ENCODE measurements around the gene ABHD18. TPM values are rescaled to one million over a fixed set of nuclear protein-coding genes. Genes with fewer than 3 reads are reported as not detected.
"Not testable (repeated sequence)": the region's sequence is repeated elsewhere in the genome, so short reads cannot be mapped to it uniquely, and the experiment has no call there.

Gene ABHD18
- total RNA-seq, 1 donor from 2014 or later: 14.9 TPM

DNA sequence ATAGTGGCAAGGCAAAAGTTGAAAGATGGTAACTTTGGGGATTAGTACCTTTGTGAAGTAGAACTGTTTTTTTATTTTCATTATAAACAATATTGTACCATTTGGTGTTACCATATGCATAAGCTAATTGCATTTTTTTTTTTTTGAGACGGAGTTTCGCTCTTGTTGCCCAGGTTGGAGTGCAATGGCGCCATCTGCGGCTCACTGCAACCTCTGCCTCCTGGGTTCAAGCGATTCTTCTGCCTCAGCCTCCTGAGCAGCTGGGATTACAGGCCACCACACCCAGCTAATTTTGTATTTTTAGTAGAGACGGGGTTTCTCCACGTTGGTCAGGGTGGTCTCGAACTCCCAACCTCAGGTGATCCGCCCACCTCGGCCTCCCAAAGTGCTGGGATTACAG is 86.0 kb downstream of the ABHD18 start:
- not testable (repeated sequence) for H3K27ac Mint-ChIP-seq (ENCODE audit: unreplicated experiment); H3K9me3 Mint-ChIP-seq (ENCODE audit: unreplicated experiment); H3K4me3 Mint-ChIP-seq (ENCODE audit: unreplicated experiment); H3K27me3 Mint-ChIP-seq (ENCODE audit: unreplicated experiment); H3K36me3 Mint-ChIP-seq (ENCODE audit: unreplicated experiment); H3K4me1 Mint-ChIP-seq (ENCODE audit: unreplicated experiment); DNase-seq (ENCODE audit: extremely low spot score, unreplicated experiment)
- peak; percentile 26 for TF ChIP-seq CTCF (IDR thresholded peaks at IDR 0.05)

DNA sequence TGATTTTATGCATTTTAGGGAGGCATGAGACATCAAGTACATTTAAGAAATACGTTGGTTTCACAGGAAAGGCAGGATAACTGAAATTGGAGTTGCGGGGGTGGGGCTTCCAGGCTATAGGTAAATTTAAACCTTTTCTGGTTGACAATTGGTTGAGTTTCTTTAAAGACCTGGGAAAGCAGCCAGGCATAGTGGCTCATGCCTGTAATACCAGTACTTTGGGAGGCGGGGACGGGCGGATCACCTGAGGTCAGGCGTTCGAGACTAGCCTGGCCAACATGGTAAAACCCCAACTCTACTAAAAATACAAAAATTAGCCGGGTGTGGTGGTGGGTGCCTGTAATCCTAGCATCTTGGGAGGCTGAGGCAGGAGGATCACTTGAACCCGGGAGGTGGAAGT is 89.7 kb downstream of the ABHD18 start:
- not testable (repeated sequence) for H3K27me3 Mint-ChIP-seq (ENCODE audit: unreplicated experiment); H3K27ac Mint-ChIP-seq (ENCODE audit: unreplicated experiment); H3K4me3 Mint-ChIP-seq (ENCODE audit: unreplicated experiment); H3K4me1 Mint-ChIP-seq (ENCODE audit: unreplicated experiment); H3K9me3 Mint-ChIP-seq (ENCODE audit: unreplicated experiment); H3K36me3 Mint-ChIP-seq (ENCODE audit: unreplicated experiment)
- peak; percentile 42 for DNase-seq (ENCODE audit: extremely low spot score, unreplicated experiment)

DNA sequence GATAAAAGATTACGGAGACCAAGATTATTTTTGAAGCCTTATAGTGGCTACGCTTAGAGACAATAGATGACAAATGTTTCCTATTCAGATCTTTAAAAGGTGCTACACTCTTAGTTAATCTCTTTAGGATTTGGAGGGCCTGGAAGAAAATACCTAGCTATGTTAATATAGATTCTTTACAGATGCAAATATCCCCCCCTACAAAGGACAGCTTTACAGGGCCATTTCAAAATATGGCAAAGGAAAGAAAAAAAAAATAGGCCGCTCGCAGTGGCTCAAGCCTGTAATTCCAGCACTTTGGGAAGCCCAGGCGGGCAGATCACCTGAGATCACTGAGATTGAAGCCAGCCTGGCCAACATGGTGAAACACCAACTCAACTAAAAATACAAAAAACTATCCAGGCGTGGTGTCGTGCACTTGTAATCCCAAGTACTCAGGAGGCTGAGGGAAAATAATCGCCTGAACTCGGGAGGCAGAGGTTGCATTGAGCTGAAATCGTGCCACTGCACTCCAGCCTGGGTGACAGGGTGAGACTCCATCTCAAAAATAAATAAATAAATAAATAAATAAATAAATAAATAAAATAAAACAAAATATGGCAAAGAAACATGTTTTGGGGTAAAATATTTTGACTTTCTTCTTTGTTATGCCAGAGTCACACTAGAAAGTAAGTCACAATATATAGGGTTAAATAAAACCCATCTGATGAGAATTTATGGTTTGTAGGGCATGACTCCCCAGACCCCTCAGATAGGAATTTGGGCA is 90.4 kb downstream of the ABHD18 start:
- not testable (repeated sequence) for H3K27ac Mint-ChIP-seq (ENCODE audit: unreplicated experiment); H3K36me3 Mint-ChIP-seq (ENCODE audit: unreplicated experiment); H3K27me3 Mint-ChIP-seq (ENCODE audit: unreplicated experiment); H3K4me3 Mint-ChIP-seq (ENCODE audit: unreplicated experiment); H3K9me3 Mint-ChIP-seq (ENCODE audit: unreplicated experiment); H3K4me1 Mint-ChIP-seq (ENCODE audit: unreplicated experiment)
- DNase-seq (ENCODE audit: extremely low spot score, unreplicated experiment): peak; percentile 7

DNA sequence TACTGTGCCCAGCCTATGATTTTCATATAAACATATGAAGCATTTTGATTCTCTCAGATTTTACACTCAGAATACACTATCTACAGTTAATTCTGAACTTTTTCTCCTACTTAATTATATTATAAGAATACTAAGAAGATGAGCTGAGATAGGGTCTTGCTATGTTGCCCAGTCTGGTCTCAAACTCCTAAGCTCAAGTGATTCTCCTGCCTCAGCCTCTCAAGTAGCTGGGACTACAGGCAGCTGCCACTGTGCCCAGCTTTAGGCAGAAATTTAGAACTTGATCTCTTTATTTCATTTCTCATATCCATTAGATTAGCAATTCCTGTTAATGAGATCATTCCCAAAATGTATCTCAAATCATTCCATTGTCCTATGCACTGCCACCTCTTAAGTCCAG is 91.2 kb downstream of the ABHD18 start:
- Mint-ChIP-seq H3K4me3 (ENCODE audit: unreplicated experiment) (no peak overlapping the region), H3K27me3 (ENCODE audit: unreplicated experiment) (no peaks in the 10 kb centered on the region), H3K36me3 (ENCODE audit: unreplicated experiment) (no peaks in the 10 kb centered on the region), H3K27ac (ENCODE audit: unreplicated experiment) (no peak overlapping the region), H3K9me3 (ENCODE audit: unreplicated experiment) (no peaks in the 10 kb centered on the region), H3K4me1 (ENCODE audit: unreplicated experiment) (peaks cover 5% of the 10 kb centered on the region)
- no peak for TF ChIP-seq CTCF (IDR thresholded peaks at IDR 0.05)
- peak; percentile 2 for DNase-seq (ENCODE audit: extremely low spot score, unreplicated experiment)

- Mint-ChIP-seq H3K27me3 (ENCODE audit: unreplicated experiment) (no peaks in the 10 kb centered on the region), H3K36me3 (ENCODE audit: unreplicated experiment) (no peaks in the 10 kb centered on the region), H3K4me3 (ENCODE audit: unreplicated experiment) (peak overlapping the region; percentile 78), H3K4me1 (ENCODE audit: unreplicated experiment) (peaks cover 22% of the 10 kb centered on the region), H3K27ac (ENCODE audit: unreplicated experiment) (peak overlapping the region; percentile 89), H3K9me3 (ENCODE audit: unreplicated experiment) (no peaks in the 10 kb centered on the region)
- DNase-seq (ENCODE audit: extremely low spot score, unreplicated experiment): peak; percentile 10
- TF ChIP-seq CTCF (IDR thresholded peaks at IDR 0.05): no peak
Measured at GRCh38 chr4:128060121-128060698, 95.0 kb downstream of the ABHD18 start.

- H3K27ac Mint-ChIP-seq (ENCODE audit: unreplicated experiment): peak within 1 kb of the TSS; percentile 89
- H3K27me3 Mint-ChIP-seq (ENCODE audit: unreplicated experiment): no peaks in the 10 kb centered on the region
- H3K4me3 Mint-ChIP-seq (ENCODE audit: unreplicated experiment): peak within 1 kb of the TSS; percentile 87
- no peak for TF ChIP-seq CTCF (IDR thresholded peaks at IDR 0.05)
- no peaks in the 10 kb centered on the region for H3K9me3 Mint-ChIP-seq (ENCODE audit: unreplicated experiment)
- peaks cover 22% of the 10 kb centered on the region for H3K4me1 Mint-ChIP-seq (ENCODE audit: unreplicated experiment)
- H3K36me3 Mint-ChIP-seq (ENCODE audit: unreplicated experiment): no peaks in the 10 kb centered on the region
- DNase-seq (ENCODE audit: extremely low spot score, unreplicated experiment): peak; percentile 98
Measured at GRCh38 chr4:128060699-128061565, 95.7 kb downstream of the ABHD18 start, which contains the start of gene LARP1B. TSS of gene LARP1B (plus strand) at chr4:128061312. CDS start at chr4:128074952, 13,640 bp downstream.

Measured in osteocyte (in vitro differentiated cells).